ENCODE results near the gene EIF4EBP2. TPM values are rescaled to one million over a fixed set of nuclear protein-coding genes. Genes with fewer than 3 reads are reported as not detected.

EIF4EBP2 gene
- total RNA-seq, 1 donor from 2014 or later: 40.6 TPM

- Mint-ChIP-seq H3K27me3 (peaks cover 25% of the 10 kb centered on the region), H3K36me3 (ENCODE audit: low read depth) (no peaks in the 10 kb centered on the region), H3K27ac (no peak overlapping the region), H3K4me1 (peaks cover 6% of the 10 kb centered on the region), H3K4me3 (no peak overlapping the region), H3K9me3 (no peaks in the 10 kb centered on the region)
- POLR2A ChIA-PET: no interaction called here
- CTCF ChIA-PET: interaction anchor here (1.6 kb wide), 1 partner anchor 15 kb away, joined by 4 read pairs; no protein-coding TSS in a partner anchor
- DNase-seq: no peak
- intact Hi-C loops (cut with micrococcal nuclease): no loop called here
- ATAC-seq (ENCODE audit: low read depth): no peak
- no peak for TF ChIP-seq CTCF (IDR thresholded peaks at IDR 0.05)
Observed at GRCh38 chr10:70445718-70446657, 42.0 kb downstream of the EIF4EBP2 start.

- POLR2A ChIA-PET: no interaction called here
- ATAC-seq (ENCODE audit: low read depth) (no peak), DNase-seq (no peak)
- H3K4me1 Mint-ChIP-seq: no peaks in the 10 kb centered on the region
- no peak for TF ChIP-seq CTCF (IDR thresholded peaks at IDR 0.05)
- H3K27ac Mint-ChIP-seq: no peak overlapping the region
- H3K9me3 Mint-ChIP-seq: no peaks in the 10 kb centered on the region
- intact Hi-C loops (cut with micrococcal nuclease): no loop called here
- no peaks in the 10 kb centered on the region for H3K36me3 Mint-ChIP-seq (ENCODE audit: low read depth)
- no peak overlapping the region for H3K4me3 Mint-ChIP-seq
- CTCF ChIA-PET: interaction anchor here (1.3 kb wide), 1 partner anchor 11 kb away, joined by 3 read pairs; no protein-coding TSS in a partner anchor
- H3K27me3 Mint-ChIP-seq: peaks cover 13% of the 10 kb centered on the region
Observed at GRCh38 chr10:70448236-70448635, 44.3 kb downstream of the EIF4EBP2 start.

GRCh38 chr10:70455213-70455630 lies 51.3 kb downstream of the EIF4EBP2 start:
- H3K9me3 Mint-ChIP-seq: no peaks in the 10 kb centered on the region
- CTCF ChIA-PET: no interaction called here
- no peak for ATAC-seq (ENCODE audit: low read depth)
- H3K27ac Mint-ChIP-seq: no peak overlapping the region
- H3K4me3 Mint-ChIP-seq: no peak overlapping the region
- DNase-seq: no peak
- POLR2A ChIA-PET: no interaction called here
- H3K27me3 Mint-ChIP-seq: peaks cover 26% of the 10 kb centered on the region
- intact Hi-C loops (cut with micrococcal nuclease): no loop called here
- no peak for TF ChIP-seq CTCF (IDR thresholded peaks at IDR 0.05)
- H3K4me1 Mint-ChIP-seq: peaks cover 16% of the 10 kb centered on the region
- no peaks in the 10 kb centered on the region for H3K36me3 Mint-ChIP-seq (ENCODE audit: low read depth)

- Mint-ChIP-seq H3K36me3 (ENCODE audit: low read depth) (no peaks in the 10 kb centered on the region), H3K4me3 (no peak overlapping the region), H3K4me1 (peaks cover 16% of the 10 kb centered on the region), H3K27ac (no peak overlapping the region), H3K9me3 (no peaks in the 10 kb centered on the region), H3K27me3 (peaks cover 28% of the 10 kb centered on the region)
- intact Hi-C loops (cut with micrococcal nuclease): no loop called here
- no peak for DNase-seq
- CTCF ChIA-PET: no interaction called here
- TF ChIP-seq CTCF (IDR thresholded peaks at IDR 0.05): no peak
- POLR2A ChIA-PET: interaction anchor here (0.6 kb wide), 1 partner anchor 249 kb away, joined by 4 read pairs; no protein-coding TSS in a partner anchor
- ATAC-seq (ENCODE audit: low read depth): no peak
Observed at GRCh38 chr10:70456164-70456563, 52.2 kb downstream of the EIF4EBP2 start.

GRCh38 chr10:70457759-70458305 lies 53.9 kb downstream of the EIF4EBP2 start:
- Mint-ChIP-seq H3K27me3 (peaks cover 30% of the 10 kb centered on the region), H3K4me3 (no peak overlapping the region), H3K36me3 (ENCODE audit: low read depth) (no peaks in the 10 kb centered on the region), H3K9me3 (no peaks in the 10 kb centered on the region), H3K27ac (no peak overlapping the region), H3K4me1 (peaks cover 19% of the 10 kb centered on the region)
- no peak for TF ChIP-seq CTCF (IDR thresholded peaks at IDR 0.05)
- ChIA-PET CTCF (no interaction called here), POLR2A (no interaction called here)
- ATAC-seq (ENCODE audit: low read depth): no peak
- DNase-seq: no peak
- intact Hi-C loops (cut with micrococcal nuclease): no loop called here

Data from activated B cell treated with CpG ODN at 0.5 μM for 24 hours (primary cell).